ENCODE measurements around the gene TTC17.

DNA sequence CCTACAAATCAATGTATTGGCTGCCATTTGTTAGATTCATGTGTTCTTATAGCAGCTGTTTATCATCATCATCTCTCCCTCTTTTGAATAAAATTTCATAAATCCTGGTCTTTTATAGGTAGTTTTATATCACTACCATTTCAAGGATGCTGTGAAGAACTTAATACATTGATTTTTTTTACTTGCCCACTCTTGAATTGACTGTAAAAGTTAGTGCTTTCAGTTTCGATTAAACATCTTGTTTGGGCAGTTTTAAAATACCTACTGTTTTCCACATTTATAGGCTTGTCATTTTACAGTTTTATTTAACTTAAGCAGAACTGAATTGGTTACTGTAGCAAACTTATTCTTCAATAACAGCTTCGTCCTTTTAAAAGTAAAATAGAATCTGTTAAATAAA lies 59.5 kb downstream of the TTC17 start:
- TF ChIP-seq POU2F2 (IDR thresholded peaks at IDR 0.05; ENCODE audit: low read depth, low read length) (no peak), POLR2A (IDR thresholded peaks at IDR 0.05; ENCODE audit: low read depth, low read length) (no peak), POLR2AphosphoS5 (IDR thresholded peaks at IDR 0.05; ENCODE audit: low read depth, low read length) (no peak), TAF1 (IDR thresholded peaks at IDR 0.05; ENCODE audit: low read depth, low read length) (no peak), SPI1 (IDR thresholded peaks at IDR 0.05; ENCODE audit: low read depth, low read length) (no peak)

Measured in GM12891 (cell line).